IMR-90 (cell line): ENCODE results near the gene AREL1.

Experiments used
- BHLHE40 ChIP-seq: fragments of 150-350 bp; IDR thresholded peaks from 2 replicates; pipeline ENCODE4 v1.6.1; 2016; ENCODE audit warnings: mild to moderate bottlenecking, low read depth, low read length
- CTCF ChIP-seq: conservative IDR thresholded peaks from 2 replicates; pipeline ENCODE4 v1.5.1; 2012; ENCODE audit warnings: mild to moderate bottlenecking, low read depth, low read length, improper control_type of control experiment
- MAZ ChIP-seq: IDR thresholded peaks from 2 replicates; pipeline ENCODE4 v1.6.1; 2012; ENCODE audit warnings: low read depth, mild to moderate bottlenecking, low read length, improper control_type of control experiment, moderate library complexity, borderline replicate concordance
- MXI1 ChIP-seq: IDR thresholded peaks from 2 replicates; pipeline ENCODE4 v1.6.1; 2012; ENCODE audit warnings: low read depth, mild to moderate bottlenecking, low read length, moderate library complexity, borderline replicate concordance
- POLR2A ChIP-seq: IDR thresholded peaks from 2 replicates; pipeline ENCODE4 v1.6.1; 2012; ENCODE audit warnings: mild to moderate bottlenecking, low read depth, low read length
- SMC3 ChIP-seq: fragments of 150-350 bp; IDR thresholded peaks from 2 replicates; pipeline ENCODE4 v1.6.1; 2016; ENCODE audit warnings: low read depth, mild to moderate bottlenecking, antibody characterized with exemption, low read length, moderate library complexity
- USF2 ChIP-seq: fragments of 150-350 bp; IDR thresholded peaks from 2 replicates; pipeline ENCODE4 v1.6.1; 2017; ENCODE audit warnings: mild to moderate bottlenecking, antibody characterized with exemption, low read length, low read depth

- TF ChIP-seq CTCF (no peak), POLR2A (no peak), SMC3 (no peak), USF2 (no peak), MXI1 (no peak), MAZ (no peak), BHLHE40 (no peak)
Observed at GRCh38 chr14:74663884-74664283, 49.0 kb downstream of the AREL1 start.
